GM21515 (cell line): Measurements from ENCODE around the gene HSPB6.
"Not testable (repeated sequence)": the region's sequence is repeated elsewhere in the genome, so short reads cannot be mapped to it uniquely, and the experiment has no call there.

Experiments used
- ATAC-seq: cut with Tn5 transposase; IDR thresholded peaks from one replicate; pipeline ENCODE4 v1.9.1; 2021; ENCODE audit not compliant: unreplicated experiment

The HSPB6 gene

GRCh38 chr19:35786299-35787160 lies 29.7 kb upstream of the HSPB6 start:
- no peak for ATAC-seq

GRCh38 chr19:35785339-35785627 lies 28.5 kb upstream of the HSPB6 start:
- ATAC-seq, result no peak

GRCh38 chr19:35784503-35785338 lies 27.9 kb upstream of the HSPB6 start:
- no peak for ATAC-seq

GRCh38 chr19:35783469-35784434 lies 26.9 kb upstream of the HSPB6 start:
- no peak for ATAC-seq

DNA sequence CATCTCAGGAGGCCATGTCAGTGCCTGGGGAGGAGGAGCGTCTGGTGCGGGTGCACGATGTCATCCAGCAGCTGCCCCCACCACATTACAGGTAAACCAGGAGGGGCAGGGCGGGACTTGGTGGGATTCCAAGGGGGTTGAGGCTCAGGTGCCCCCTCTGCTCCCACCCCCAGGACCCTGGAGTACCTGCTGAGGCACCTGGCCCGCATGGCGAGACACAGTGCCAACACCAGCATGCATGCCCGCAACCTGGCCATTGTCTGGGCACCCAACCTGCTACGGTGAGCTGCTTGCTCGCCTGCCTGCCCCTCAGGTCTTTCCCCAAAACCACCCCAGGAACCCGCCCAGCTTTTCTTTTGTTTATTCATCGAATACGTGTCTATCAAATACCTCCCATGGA lies 25.8 kb upstream of the HSPB6 start:
- ATAC-seq, result no peak

- no peak for ATAC-seq
Measured at GRCh38 chr19:35781650-35782049, 24.8 kb upstream of the HSPB6 start.

DNA sequence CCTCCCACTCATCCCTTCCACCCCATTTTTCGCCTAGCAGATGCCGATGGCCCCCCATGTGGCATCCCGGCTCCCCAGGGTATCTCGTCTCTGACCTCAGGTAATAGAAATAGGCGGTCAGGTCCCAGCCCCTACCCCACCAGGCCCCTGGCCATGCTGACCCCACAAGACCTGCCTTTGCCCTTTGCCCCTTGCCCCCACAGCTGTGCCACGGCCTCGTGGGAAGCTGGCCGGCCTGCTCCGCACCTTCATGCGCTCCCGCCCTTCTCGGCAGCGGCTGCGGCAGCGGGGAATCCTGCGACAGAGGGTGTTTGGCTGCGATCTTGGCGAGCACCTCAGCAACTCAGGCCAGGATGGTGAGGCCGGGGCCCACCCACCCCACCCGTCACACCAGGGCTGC lies 23.9 kb upstream of the HSPB6 start:
- no peak for ATAC-seq

GRCh38 chr19:35780058-35780457 lies 23.2 kb upstream of the HSPB6 start:
- ATAC-seq, result no peak

- no peak for ATAC-seq
Measured at GRCh38 chr19:35779033-35779432, 22.2 kb upstream of the HSPB6 start.

- ATAC-seq, result no peak
Measured at GRCh38 chr19:35777961-35778360, 21.1 kb upstream of the HSPB6 start.

DNA sequence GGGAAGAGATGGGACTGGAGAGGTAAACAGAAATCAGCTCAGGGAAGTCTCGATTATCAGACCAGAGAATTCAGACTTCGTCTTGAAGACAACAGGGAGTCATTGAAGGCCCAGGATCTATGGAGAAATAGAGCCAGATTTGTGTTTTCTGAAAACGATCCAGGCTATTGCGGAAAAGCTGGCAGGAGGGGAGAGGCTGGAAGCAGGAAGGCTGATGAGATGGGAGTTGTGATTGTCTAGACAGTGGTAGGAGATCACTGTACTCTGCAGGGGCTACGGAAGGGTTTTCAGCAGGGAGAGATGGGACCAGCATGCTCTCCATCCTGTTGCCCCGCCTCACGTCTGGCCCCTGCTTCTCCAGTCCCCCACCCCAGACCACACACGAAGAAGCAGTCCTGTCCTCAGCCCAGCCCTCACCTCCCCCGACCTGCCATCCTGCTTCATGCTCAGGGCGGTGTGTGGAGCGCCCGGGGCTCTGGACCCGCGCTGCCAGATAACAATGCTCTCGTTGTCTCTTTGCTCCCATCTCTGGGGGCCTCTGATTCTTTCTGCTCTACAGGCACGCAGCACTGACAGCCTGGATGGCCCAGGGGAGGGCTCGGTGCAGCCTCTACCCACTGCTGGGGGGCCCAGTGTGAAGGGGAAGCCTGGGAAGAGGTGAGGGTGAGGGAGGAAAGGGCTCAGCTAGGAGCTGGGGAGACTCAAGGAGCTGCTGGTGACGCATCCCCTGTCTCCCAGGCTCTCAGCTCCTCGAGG lies 20.4 kb upstream of the HSPB6 start:
- no peak for ATAC-seq

GRCh38 chr19:35776102-35776788 lies 19.4 kb upstream of the HSPB6 start:
- no peak for ATAC-seq

- peak; percentile 91 for ATAC-seq
Measured at GRCh38 chr19:35775298-35776101, 18.7 kb upstream of the HSPB6 start, which contains the start of gene ARHGAP33. TSS of gene ARHGAP33 (plus strand) at chr19:35775564. CDS start at chr19:35775659, 95 bp downstream.

GRCh38 chr19:35775046-35775297 lies 18.1 kb upstream of the HSPB6 start:
- no peak for ATAC-seq

DNA sequence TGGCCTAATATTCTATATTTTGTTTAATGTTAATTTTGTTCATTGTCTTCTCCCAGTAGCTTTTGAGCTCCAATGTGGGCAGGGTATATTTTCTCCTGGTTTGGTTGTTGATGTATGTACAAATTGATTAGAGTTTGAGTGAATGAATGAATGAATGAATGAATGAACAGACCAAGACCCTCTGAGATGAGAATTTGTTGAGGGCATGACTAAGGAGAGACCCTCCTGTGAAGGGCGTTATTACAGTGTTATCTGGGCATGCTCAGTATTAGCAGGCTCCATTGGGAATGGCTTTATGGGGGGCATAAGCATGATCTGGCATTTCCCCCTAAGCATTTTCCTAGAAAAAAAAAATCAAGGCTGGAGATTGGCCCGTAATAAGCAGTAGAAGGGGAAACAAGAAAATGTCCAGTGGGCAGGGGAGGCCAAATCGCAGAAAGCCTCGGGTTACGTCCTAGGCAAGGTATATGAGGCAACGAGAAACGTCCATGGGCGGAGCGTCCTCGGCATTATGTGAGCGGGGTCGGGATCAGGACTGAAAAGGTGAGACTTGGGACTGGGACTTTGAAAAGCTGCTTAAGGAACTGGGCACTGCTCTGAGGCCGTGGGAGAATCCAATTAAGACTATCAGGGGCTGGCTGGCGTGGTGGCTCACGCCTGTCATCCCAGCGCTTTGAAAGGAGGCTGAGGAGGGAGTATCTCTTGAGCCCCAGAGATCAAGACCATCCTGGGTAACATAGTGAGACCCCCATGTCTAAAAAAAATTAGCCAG lies 17.6 kb upstream of the HSPB6 start:
- no peak for ATAC-seq

DNA sequence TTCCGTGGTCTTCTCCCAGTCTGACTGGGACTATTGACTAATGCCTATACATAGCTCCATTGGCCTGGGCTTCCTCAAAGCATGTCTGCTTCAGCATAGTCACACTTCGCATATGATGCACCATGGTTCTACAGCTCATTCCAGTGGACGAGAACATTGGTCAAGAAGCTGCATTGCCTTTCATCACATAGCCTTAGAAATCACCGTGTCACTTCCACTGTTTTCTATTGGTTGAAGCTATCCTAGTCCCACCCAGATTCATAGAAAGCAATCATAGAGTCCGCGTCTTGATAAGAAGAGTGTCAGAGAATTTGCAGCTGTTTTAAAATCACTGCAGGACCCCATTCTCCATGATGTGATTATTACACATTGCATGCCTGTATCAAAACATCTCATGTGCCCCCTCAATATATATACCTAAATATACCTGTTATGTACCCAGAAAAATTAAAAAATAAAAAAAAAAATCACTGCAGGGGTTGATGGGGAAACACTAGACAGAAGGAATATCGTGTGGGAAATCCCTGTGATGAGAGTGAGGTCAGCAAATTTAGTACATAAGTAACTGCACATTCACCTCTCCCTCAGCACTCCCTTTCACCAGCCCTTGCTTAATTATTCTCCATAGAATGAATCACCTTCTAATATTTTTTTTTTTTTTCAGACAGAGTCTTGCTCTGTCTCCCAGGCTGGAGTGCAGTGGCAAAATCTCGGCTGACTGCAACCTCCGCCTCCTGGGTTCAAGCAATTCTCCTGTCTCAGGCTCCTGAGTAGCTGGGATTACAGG lies 16.4 kb upstream of the HSPB6 start:
- ATAC-seq, result no peak

DNA sequence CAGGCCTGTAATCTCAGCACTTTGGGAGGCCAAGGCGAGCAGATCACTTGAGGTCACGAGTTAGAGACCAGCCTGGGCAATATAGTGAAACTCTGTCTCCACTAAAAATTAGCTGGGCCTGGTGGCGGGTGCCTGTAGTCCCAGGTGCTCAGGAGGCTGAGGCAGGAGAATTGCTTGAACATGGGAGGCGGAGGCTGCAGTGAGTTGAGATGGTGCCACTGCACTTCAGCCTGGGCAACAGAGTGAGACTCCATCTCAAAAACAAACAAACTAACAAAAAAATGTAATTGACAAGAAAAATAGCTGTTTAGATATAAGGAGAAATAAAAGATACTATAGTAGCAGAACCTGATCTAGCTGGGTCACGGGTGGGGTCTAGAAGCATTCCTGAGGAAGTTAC lies 15.5 kb upstream of the HSPB6 start:
- ATAC-seq, result not testable (repeated sequence)

DNA sequence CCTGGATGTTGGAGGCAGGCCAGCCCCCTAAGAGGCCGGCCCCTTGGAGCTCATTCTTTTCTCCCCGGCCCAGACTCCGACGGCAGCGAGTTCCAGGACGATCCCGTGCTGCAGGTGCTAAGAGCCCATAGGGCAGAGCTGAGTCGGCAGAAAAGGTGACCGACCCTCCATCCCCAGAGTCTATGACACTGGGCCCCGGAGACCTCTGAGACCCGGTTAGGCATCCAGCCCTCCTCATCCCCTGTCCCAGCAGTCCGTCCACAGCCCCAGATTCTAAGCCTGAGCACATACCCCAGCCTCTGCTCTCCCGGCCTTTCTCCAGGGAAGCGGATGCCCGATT lies 11.2 kb upstream of the HSPB6 start:
- no peak for ATAC-seq
